D721Med (cell line): Measurements from ENCODE around the gene CDH15.

Source experiments
- DNase-seq: peaks from one replicate; pipeline ENCODE4 v3.0.0; 2011; ENCODE audit warnings: low spot score; ENCODE audit not compliant: insufficient read length
- FAIRE-seq: peaks from 2 replicates; lab custom pipeline; 2011; peaks lifted over from hg19 to GRCh38; lab: Jason Lieb, UNC
- CTCF ChIP-seq: IDR thresholded peaks from 2 replicates; pipeline ENCODE4 v1.5.1; 2012; ENCODE audit warnings: mild to moderate bottlenecking, control low read depth; ENCODE audit not compliant: insufficient read depth; ENCODE audit errors: missing control alignments

Gene CDH15

GRCh38 chr16:89137666-89138512, 33.7 kb upstream of the CDH15 start:
- DNase-seq, result no peak
- TF ChIP-seq CTCF, result no peak
- no peak for FAIRE-seq

GRCh38 chr16:89138513-89138795, 33.1 kb upstream of the CDH15 start:
- FAIRE-seq, result no peak
- no peak for TF ChIP-seq CTCF

GRCh38 chr16:89138843-89139520, 32.6 kb upstream of the CDH15 start:
- no peak for FAIRE-seq
- no peak for TF ChIP-seq CTCF
- DNase-seq, result no peak

More at GRCh38 chr16:89138513-89138795, 33.1 kb upstream of the CDH15 start:
- DNase-seq, result no peak

GRCh38 chr16:89139907-89140361, 31.6 kb upstream of the CDH15 start:
- FAIRE-seq (no peak), DNase-seq (no peak)
- TF ChIP-seq CTCF, result no peak

GRCh38 chr16:89140401-89140800, 31.1 kb upstream of the CDH15 start:
- FAIRE-seq (no peak), DNase-seq (no peak)
- TF ChIP-seq CTCF, result no peak

- DNase-seq (no peak), FAIRE-seq (no peak)
- TF ChIP-seq CTCF, result no peak
Observed at GRCh38 chr16:89140981-89141883, 30.3 kb upstream of the CDH15 start.
